T47D (cell line): Measurements from ENCODE around the gene TBC1D3B.
"Not testable (repeated sequence)": the region's sequence is repeated elsewhere in the genome, so short reads cannot be mapped to it uniquely, and the experiment has no call there.

Experiments
- DNase-seq, 2 experiments: peaks; one replicate each; pipeline versions ENCODE4 v3.0.0 to v3.0.0-alpha.2; 2011 to 2012; ENCODE audit warnings: low read depth in 1 of 2, low spot score in 1 of 2
- JUND ChIP-seq: IDR thresholded peaks from 2 replicates; pipeline ENCODE4 v1.6.1; 2012; ENCODE audit warnings: low read depth
- in situ Hi-C: cut with HindIII; loops from 2 replicates; pipeline ENCODE4 v1.10.0; 2016; ENCODE audit warnings: low sequenced_read_pairs, low pct_unique_long_range_greater_than_20kb

Gene TBC1D3B

GRCh38 chr17:36193216-36193775 lies 16.9 kb upstream of the TBC1D3B start:
- in situ Hi-C loops, result no loop called here
- TF ChIP-seq JUND, result no peak
- DNase-seq, result no peak

DNA sequence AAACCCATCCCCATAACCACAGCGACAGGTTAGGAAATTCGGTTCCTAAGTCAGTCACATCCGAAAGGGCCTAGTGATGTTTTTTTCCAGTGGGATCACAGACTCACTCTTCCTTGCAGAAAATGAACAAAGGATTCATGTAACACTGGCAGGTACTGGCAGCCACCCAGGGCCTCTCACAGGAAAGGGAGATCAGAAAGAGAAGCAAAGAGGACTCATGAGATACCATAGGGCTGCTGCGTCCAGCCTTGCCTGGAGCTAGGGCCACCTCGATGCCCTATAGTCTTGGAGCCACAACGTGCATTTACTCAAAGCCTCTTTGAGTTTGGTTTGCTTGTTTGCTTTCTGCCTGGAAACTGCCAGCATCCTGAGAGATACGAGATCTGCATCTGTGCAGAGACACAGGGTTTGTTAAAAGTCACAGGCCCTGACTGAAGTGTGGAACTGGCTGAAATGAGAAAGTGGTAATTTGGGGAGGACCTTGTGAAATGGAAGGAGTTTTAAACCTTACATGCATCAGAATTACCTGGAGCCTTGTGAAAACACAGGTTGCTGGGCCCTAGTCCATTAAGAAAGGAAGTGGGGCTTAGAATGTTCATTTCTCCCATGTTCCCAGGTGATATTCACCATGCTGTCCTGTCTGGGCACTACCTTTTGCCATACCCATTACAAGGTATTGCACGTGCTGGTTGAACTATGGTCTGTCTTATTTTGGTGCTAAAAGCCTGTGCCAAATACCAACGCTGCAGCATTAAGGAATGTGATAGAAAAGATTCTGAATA lies 14.3 kb upstream of the TBC1D3B start:
- in situ Hi-C loops, DNase-seq: not testable (repeated sequence)

- DNase-seq, in situ Hi-C loops: not testable (repeated sequence)
Measured at GRCh38 chr17:36189993-36190392, 13.6 kb upstream of the TBC1D3B start.

- no peak for TF ChIP-seq JUND
- in situ Hi-C loops, result no loop called here
Measured at GRCh38 chr17:36188891-36189306, 12.5 kb upstream of the TBC1D3B start.

DNA sequence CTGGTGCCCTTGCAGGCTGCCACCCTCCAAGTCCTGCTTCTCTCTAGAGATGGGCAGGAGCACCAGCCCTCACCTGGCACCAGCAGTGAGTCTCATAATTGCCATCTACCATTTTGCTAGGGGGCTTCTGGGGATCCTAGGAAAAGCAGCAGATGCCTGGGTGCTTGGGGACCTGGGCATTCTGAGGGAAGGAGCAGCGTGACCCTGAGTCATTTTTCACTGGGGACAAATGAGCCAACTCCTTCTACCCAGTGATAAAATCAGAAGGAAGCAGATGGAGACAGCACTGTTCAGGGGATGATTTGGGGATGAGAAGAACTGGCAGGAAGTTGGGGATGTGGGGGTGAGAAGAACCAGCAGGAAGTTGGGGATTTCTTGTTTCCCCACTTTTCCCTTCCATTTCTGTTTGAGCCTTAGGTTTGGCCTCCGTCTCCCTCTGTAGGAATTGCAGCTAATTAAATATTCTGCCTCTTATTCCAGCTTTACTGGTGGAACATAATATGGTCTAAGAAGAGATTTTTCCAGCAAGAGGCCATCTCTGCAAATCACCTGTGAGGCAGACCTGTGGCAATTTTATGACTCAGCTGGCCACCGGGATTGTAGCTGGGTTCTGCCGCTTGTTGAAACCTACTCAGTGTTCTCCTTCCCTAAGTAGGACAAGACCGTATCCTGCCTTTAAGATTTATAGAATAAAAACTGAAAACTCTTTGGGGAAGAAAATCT lies 11.7 kb upstream of the TBC1D3B start:
- in situ Hi-C loops, DNase-seq: not testable (repeated sequence)

More at GRCh38 chr17:36188891-36189306, 12.5 kb upstream of the TBC1D3B start:
- no peak for DNase-seq

- DNase-seq, in situ Hi-C loops: not testable (repeated sequence)
Measured at GRCh38 chr17:36186810-36187763, 10.7 kb upstream of the TBC1D3B start.

- TF ChIP-seq JUND, result no peak
- in situ Hi-C loops, result no loop called here
- DNase-seq, result no peak
Measured at GRCh38 chr17:36185416-36185815, 9.0 kb upstream of the TBC1D3B start.

DNA sequence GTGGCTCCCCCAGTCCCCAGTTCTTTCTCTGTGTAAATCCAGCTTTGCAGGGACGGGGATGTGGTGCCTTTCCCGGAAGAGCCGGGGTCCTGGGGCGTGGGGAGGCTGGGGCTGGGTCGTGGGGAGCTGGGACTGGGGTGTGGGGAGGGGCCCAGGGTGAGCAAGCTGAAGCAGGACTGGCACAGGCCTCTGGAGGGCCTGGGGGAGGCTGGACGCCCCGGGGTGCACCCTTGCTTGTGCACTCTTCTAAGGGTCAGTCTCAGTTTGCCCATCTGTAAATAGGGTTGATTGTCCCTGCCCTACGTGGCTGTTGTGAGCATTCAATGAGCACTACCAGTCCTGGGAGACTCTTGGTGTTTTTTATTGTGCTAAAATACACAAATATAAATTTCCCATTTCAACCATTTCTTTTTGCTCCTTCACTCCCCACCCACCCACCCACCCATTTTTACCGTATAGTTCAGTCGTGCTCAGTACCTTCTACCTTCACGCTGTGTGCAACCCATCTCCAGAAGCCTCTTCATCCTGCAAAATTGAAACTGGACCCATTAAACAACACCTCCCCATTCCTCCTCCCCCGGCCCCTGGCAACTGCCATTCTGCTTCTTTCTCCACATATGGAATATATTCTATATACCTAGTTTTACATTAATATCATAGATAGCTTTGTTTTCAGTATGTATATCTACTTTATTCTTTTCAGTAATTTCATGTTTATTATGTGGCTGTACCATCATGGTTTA lies 7.8 kb upstream of the TBC1D3B start:
- in situ Hi-C loops, result no loop called here
- TF ChIP-seq JUND, result no peak
- DNase-seq, result no peak

DNA sequence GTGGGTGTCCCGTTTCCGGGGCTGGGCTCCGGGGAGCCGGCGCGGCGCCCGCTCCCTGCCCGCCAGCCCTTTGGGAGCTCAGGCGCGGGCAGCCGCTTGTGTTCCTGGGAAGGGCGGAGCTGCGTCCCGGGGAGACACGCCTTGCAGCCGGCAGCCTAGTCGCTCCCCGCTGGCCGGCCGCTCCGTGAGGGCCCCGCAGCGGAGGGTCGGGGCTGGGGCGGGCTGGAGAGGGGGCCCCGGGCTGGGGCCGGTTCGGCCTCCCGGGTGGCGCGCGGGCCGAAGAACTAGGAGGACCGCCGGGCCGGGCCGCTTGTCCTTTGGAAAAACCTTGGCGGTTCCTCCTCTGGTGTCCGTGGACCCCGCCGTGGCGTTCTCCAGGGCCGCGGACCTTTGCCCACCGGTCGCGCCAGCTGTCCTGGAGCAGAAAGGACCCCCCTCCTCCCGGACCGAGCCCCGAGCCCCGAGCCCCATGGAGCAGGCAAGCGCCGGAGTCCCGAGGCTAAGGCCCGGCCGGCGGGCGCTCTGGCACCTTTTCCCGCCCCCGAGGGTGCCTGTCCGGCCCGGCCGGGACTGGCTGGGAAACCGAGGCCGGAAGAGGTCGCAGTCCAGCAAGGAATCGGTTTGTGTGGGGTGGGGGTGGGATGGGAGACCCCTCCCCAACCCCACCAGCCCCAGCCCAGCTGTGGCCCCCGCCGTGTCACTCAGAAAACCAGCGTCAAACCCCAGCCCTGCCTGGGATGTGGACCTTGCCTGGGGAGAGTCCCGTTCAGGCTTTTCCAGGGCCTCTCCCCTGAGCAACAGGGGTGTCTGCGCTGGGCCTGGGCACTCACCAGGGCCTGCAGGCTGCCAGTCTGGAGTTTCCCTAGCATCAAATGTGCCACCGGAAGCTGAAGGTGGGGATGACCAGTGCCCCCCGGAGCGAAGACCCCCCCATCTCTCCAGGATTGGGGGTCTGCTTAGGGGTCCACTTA lies 6.8 kb upstream of the TBC1D3B start:
- DNase-seq, result peak; percentile 83 to 93
- in situ Hi-C loops, result no loop called here
- TF ChIP-seq JUND, result no peak

DNA sequence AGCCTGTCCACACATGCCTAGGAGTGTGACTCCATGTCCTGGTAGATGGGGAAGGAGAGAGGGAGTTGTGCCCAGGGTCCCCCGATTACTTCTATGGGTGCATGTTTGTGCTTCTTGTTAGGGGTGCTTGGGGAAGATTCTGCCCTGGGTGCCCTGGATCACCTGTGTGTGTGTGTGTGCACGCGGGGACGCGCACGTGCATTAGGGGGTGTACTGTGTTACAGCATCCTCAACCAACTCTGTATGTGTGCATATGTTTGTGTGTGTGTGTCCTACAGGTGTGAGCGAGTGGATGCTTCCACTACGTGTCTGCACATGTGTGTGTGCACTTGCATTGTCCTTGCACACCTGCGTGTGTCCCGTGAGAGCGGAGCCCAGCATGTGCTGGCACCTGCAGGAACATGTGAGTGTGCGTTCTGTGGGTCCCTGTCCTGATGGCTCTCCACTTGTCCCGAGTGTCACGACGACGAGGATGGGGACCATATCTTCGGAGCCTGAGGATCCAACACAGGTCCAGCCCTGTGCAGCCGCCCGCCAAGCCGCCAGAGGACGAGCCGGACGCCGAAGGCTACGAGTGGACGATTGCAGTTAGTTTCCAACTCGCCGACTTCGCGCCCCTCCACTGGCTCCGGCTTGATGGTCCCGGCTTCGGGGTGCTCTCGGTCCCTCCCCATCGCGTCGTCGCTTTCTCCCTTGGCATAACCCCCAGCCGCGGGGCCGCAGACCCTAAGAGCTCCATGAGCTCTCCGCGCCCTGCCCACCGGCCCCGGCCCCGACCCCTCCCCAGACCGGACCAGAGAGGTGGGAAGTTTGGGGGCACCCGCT lies 6.0 kb upstream of the TBC1D3B start:
- DNase-seq, result no peak
- no peak for TF ChIP-seq JUND
- in situ Hi-C loops, result no loop called here

DNA sequence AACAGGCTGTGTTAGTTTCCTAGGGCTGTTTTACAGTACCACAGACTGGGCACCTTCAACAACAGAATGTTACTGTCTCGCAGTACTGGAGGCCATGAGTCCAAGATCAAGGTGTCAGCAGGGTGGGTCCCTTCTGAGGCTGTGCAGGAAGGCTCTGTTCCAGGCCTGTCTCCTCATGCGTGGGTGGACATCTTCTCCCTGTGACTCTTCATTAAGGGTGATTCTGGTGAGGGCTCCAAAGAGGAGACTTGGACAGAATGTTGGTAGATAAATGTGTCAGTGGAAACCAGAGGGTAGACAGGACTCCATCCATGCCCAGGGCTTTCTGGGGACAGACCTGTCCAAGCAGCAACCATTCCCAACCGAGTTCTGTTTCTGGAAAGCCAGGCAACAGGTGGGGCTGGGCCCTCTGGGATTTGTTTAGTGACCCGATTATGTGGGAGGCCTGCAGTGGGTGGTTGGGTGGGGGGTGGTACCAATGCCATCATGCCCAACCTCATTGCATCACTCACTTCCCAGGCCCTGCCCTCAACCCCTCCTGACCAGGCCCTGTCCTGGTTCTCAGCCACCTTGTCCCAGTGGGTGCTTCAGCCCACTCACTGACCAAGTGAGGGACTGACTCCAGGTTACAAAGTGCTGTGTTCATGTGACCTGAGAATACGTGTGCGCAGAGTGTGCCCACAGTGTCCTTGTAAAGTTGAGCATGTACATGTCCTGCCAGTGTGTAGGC lies 5.2 kb upstream of the TBC1D3B start:
- in situ Hi-C loops, DNase-seq: not testable (repeated sequence)

- DNase-seq, in situ Hi-C loops: not testable (repeated sequence)
Measured at GRCh38 chr17:36168836-36169235, 7.6 kb downstream of the TBC1D3B start.
